Stimulated activated CD8-positive, alpha-beta memory T cell treated with anti-CD3 and anti-CD28 coated beads, Interleukin-12 subunit alpha, Interleukin-12 subunit beta, amount 100 ng/mL, for 24 hours (primary cell): ENCODE measurements around the gene IL7R.

Source experiments
- DNase-seq: peaks from one replicate; pipeline ENCODE4 v3.0.0-alpha.2; 2020; ENCODE audit errors: extremely low read depth

The IL7R gene

DNA sequence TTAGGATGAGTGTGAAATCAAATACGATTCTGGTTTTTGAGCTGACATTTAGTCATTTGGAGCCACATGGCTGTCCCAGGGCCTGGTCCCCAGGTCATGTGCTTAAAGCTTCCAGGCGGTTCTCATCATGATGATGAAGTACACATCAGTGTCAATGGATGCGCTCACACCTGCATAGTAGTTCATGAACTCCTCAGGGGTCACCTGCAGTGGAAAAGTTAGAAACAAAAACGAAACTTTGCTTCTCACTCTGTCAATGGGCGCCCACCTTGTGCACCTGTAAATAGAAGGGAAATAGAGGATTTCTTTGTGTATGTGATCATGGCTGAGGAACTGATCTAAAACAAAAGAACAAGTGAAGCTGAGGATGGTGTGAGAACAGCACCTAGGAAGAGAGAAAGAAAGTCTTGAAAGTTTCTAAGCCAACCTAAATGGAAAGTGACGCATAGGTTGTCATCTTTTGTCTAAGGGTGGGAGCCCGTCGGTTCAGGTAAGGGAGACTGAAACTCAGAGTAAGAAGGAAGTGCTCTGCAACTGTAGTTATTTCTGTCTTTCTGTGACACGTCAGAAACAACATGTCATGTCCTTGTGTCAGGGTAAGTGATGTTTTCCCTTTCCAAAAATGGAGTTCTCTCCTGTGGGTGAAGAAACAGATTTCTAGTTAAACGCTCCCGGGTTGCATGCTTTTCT lies 47.9 kb downstream of the IL7R start:
- no peak for DNase-seq

GRCh38 chr5:35908228-35908627 lies 51.5 kb downstream of the IL7R start:
- no peak for DNase-seq

DNA sequence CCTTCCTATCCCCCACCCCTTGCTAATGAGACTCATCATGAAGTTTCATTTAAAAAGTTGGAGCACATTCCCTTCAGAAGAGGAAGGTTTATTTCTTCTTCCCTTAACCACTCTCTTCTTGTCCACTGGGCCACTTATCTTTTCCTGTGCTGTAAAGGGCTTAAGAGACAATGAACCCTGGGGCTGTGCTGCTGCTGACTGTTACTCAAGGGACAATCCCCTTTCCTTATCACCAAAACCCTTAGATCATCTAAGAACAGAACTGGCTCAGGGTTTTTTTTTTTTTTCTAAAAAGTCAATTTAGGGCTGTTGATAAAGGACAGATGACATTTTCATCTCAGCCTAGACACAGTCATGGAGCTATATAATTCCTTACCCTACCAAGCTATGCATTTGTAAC lies 52.1 kb downstream of the IL7R start:
- DNase-seq: no peak

DNA sequence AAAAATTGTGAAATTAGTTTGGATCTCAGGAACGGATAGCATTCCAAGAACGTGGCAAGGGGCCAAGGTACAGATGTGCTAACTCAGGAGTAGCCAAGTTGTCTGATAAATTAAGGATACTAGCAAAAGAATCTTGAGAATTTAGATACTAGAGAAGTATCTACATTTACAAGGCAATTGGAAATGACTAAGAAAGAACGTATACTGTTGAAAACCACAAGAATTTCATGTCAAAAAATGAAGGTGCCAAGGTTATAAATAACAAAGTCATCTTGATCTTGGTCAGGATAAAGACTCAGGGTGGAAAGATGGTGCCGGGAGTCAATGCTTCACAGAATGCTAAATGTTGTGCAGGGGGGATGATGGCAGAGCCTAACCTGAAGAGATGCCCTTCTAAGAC lies 62.5 kb downstream of the IL7R start:
- DNase-seq: no peak

DNA sequence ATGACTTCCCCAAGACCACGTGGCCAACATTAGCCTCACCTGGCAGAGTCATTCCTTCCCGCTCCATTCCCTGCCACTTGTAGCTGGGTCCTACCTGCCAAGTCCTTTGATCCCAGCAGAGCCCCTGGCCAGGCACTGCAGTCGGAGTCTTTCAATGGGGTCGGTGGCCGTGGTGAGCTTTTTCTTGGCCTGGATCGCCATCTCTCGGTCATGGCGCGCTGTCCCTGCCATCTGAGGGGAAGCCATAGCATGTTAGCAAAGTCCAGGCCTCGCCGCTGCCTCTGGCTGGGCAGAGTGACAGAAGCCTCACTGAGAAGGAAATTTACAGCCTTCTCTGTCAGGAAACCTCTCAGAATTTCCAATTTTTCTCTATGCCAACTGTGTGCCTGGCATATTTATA lies 64.2 kb downstream of the IL7R start:
- DNase-seq: no peak

- no peak for DNase-seq
Observed at GRCh38 chr5:35921930-35922329, 65.2 kb downstream of the IL7R start.

- no peak for DNase-seq
Observed at GRCh38 chr5:35922468-35922867, 65.8 kb downstream of the IL7R start.

- DNase-seq: no peak
Observed at GRCh38 chr5:35924122-35924949, 67.6 kb downstream of the IL7R start.

DNA sequence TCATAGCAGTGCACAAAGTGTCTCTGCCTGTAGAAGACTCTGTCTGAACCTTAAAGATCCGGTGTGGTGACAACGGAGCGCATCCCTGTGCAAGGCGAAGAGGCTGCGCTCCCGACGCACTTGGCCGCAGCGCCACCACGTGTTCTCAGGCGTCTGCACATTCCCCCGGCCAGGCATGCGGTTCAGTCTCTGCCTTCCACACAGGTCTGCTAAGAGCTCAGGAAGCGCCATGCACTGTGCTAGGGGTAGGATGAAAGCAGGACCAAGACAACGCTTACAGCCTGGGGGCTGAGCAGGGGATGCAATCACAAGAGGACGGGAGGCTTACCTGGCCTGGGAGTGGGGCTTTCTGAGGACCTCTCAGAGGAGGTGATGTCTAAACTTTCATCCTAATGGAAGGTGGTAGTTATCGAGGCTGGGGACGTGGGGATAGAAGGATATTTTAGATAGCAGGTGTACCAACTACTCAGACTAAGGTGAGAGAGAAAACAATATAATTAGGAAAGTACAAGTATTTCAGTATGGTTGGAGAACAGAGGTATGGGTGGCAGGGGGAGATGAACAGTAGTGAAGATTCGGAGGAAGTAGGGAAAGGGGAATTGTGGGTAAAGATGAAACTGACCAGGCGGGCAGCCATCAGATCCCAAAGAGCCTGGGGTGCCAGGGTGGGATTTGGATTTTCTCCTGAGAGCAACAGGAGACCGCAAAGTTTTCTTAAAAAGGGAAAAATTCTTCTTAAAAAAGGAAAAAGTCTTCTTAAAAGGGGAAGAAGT lies 68.4 kb downstream of the IL7R start:
- peak; percentile 61 for DNase-seq

- no peak for DNase-seq
Observed at GRCh38 chr5:35926389-35927051, 69.8 kb downstream of the IL7R start.
